Neural cell (in vitro differentiated cells): ENCODE results near the gene TAC4.

Experiments used
- EP300 ChIP-seq: fragments of 450-650 bp; conservative IDR thresholded peaks from 2 replicates; pipeline ENCODE4 v1.6.1; 2014; ENCODE audit warnings: antibody characterized with exemption, mild to moderate bottlenecking, moderate library complexity; ENCODE audit not compliant: poor library complexity, severe bottlenecking
- EZH2 ChIP-seq: fragments of 200-600, 300-800 bp; shearing (Covaris generic), sonication (generic); IDR thresholded peaks from 2 replicates; pipeline ENCODE4 v1.6.1; 2014; ENCODE audit warnings: antibody characterized with exemption, low read length, borderline replicate concordance, mild to moderate bottlenecking; ENCODE audit not compliant: insufficient read depth, poor library complexity, severe bottlenecking
- POLR2AphosphoS5 ChIP-seq: IDR thresholded peaks from 2 replicates; pipeline ENCODE4 v1.6.1; 2012
- RAD21 ChIP-seq: fragments of 450-650 bp; conservative IDR thresholded peaks from 2 replicates; pipeline ENCODE4 v1.6.1; 2014; ENCODE audit warnings: antibody characterized with exemption, mild to moderate bottlenecking, moderate library complexity
- TAF1 ChIP-seq: IDR thresholded peaks from 2 replicates; pipeline ENCODE4 v1.6.1; 2012; ENCODE audit warnings: low read depth
- TF ChIP-seq, protein P1 (sequence below): fragments of 450-650 bp; IDR thresholded peaks from 2 replicates; pipeline ENCODE4 v1.5.1; 2014; ENCODE audit warnings: antibody characterized with exemption, mild to moderate bottlenecking, moderate library complexity; ENCODE audit not compliant: poor library complexity, severe bottlenecking
- TF ChIP-seq, protein P2 (sequence below): IDR thresholded peaks from 2 replicates; pipeline ENCODE4 v1.6.1; 2012; ENCODE audit warnings: borderline replicate concordance

DNA sequence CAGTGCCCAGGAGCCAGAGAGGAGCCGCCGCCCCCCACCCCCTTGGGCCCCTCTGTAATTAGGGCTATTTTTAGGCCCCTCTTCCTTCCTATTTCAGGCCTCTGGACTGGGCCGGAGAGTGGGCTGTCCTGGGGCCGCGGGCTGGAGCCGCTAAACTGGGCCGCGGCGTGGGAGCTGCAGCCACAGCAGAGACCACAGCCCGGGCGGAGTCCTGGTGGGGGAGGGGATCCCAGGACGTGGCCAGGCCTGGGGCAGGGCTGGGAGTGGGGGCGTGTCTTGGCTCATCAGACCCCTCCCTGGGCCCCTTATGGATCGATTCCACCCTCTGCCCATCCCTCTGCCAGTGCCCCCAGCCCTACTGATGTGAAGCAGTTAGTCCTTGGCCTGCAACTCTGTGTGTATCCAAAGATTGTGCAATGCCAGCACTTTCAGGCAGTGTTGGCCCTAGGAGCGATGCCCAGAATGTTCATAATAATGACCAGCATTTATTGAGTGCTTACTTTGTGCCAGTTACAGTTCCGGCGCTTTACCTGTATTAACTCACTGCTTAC is 15.0 kb upstream of the TAC4 start:
- TF ChIP-seq EZH2 = no peak
- TF ChIP-seq, protein P1, sequence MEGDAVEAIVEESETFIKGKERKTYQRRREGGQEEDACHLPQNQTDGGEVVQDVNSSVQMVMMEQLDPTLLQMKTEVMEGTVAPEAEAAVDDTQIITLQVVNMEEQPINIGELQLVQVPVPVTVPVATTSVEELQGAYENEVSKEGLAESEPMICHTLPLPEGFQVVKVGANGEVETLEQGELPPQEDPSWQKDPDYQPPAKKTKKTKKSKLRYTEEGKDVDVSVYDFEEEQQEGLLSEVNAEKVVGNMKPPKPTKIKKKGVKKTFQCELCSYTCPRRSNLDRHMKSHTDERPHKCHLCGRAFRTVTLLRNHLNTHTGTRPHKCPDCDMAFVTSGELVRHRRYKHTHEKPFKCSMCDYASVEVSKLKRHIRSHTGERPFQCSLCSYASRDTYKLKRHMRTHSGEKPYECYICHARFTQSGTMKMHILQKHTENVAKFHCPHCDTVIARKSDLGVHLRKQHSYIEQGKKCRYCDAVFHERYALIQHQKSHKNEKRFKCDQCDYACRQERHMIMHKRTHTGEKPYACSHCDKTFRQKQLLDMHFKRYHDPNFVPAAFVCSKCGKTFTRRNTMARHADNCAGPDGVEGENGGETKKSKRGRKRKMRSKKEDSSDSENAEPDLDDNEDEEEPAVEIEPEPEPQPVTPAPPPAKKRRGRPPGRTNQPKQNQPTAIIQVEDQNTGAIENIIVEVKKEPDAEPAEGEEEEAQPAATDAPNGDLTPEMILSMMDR = no peak
- no peak for TF ChIP-seq POLR2AphosphoS5
- no peak for TF ChIP-seq EP300
- TF ChIP-seq TAF1 = no peak
- TF ChIP-seq RAD21 = no peak
- TF ChIP-seq, protein P2, sequence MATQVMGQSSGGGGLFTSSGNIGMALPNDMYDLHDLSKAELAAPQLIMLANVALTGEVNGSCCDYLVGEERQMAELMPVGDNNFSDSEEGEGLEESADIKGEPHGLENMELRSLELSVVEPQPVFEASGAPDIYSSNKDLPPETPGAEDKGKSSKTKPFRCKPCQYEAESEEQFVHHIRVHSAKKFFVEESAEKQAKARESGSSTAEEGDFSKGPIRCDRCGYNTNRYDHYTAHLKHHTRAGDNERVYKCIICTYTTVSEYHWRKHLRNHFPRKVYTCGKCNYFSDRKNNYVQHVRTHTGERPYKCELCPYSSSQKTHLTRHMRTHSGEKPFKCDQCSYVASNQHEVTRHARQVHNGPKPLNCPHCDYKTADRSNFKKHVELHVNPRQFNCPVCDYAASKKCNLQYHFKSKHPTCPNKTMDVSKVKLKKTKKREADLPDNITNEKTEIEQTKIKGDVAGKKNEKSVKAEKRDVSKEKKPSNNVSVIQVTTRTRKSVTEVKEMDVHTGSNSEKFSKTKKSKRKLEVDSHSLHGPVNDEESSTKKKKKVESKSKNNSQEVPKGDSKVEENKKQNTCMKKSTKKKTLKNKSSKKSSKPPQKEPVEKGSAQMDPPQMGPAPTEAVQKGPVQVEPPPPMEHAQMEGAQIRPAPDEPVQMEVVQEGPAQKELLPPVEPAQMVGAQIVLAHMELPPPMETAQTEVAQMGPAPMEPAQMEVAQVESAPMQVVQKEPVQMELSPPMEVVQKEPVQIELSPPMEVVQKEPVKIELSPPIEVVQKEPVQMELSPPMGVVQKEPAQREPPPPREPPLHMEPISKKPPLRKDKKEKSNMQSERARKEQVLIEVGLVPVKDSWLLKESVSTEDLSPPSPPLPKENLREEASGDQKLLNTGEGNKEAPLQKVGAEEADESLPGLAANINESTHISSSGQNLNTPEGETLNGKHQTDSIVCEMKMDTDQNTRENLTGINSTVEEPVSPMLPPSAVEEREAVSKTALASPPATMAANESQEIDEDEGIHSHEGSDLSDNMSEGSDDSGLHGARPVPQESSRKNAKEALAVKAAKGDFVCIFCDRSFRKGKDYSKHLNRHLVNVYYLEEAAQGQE = no peak
